ENCODE results near the gene ANP32B. TPM values are rescaled to one million over a fixed set of nuclear protein-coding genes. Genes with fewer than 3 reads are reported as not detected.
"Not testable (repeated sequence)": the region's sequence is repeated elsewhere in the genome, so short reads cannot be mapped to it uniquely, and the experiment has no call there.

The ANP32B gene
- total RNA-seq, 4 donors from 2014 or later, result 8.2 to 24.5 (median 17.8) TPM

DNA sequence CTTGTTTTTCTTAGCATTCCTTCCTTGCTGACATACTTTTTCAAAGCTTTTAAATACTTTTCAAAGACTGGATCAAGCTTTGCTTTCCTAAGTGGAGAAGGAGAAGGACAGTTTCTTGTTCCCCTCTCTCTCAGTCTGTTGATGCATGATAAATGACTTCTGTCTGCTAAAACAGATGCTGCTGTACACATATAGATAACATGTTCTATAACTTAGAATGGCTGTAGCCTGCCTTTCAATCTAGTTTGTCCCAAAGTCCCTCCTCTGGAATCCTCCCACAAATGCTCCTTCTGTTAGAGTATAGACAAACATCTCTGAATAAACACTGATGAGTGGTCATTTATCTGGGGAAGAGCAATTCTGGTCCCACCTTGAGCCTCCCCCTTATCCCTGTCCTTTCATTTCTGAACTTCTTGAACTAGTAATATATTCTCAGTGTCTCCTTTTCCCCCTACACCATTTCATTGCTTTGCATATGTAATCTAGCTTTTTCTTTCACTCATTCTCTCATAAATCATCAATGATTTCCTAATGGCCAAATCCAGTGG, 39.8 kb upstream of the ANP32B start:
- no peak for TF ChIP-seq POLR2A (IDR thresholded peaks at IDR 0.05)
- TF ChIP-seq, protein P1, sequence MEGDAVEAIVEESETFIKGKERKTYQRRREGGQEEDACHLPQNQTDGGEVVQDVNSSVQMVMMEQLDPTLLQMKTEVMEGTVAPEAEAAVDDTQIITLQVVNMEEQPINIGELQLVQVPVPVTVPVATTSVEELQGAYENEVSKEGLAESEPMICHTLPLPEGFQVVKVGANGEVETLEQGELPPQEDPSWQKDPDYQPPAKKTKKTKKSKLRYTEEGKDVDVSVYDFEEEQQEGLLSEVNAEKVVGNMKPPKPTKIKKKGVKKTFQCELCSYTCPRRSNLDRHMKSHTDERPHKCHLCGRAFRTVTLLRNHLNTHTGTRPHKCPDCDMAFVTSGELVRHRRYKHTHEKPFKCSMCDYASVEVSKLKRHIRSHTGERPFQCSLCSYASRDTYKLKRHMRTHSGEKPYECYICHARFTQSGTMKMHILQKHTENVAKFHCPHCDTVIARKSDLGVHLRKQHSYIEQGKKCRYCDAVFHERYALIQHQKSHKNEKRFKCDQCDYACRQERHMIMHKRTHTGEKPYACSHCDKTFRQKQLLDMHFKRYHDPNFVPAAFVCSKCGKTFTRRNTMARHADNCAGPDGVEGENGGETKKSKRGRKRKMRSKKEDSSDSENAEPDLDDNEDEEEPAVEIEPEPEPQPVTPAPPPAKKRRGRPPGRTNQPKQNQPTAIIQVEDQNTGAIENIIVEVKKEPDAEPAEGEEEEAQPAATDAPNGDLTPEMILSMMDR (IDR thresholded peaks at IDR 0.05 in 4 of 5, conservative IDR thresholded peaks at IDR 0.05 in 1 of 5), result no peak
- Histone ChIP-seq H3K4me1 (no peaks in the 10 kb centered on the region), H3K36me3 (no peaks in the 10 kb centered on the region), H3K4me3 (no peak overlapping the region), H3K27me3 (no peaks in the 10 kb centered on the region), H3K9me3 (no peaks in the 10 kb centered on the region), H3K27ac (no peak overlapping the region)
- intact Hi-C loops (cut with DNase I; ENCODE audit: low total_unique reads) (no loop called here), in situ Hi-C loops (cut with MboI; ENCODE audit: low sequenced_read_pairs in 4 of 4) (no loop called here)
- ATAC-seq (no peak), DNase-seq (no peak)

DNA sequence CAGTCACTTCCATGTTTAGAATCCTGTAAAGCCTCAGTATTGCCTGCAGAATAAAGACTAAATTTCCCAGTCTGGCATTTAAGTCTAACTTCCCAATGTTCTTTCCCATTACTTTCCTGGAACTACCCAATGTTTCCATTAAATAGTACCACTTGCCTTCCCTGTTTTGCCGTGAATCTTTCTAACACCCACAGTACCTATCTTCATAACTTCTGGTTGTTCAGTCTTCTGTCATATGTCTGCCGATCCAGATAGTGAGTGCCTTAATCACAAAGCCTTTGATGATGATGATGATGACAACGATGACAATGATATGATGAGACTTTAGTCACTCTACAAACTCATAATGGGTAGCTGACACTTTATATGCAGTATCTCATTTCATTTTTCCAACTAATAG, 38.5 kb upstream of the ANP32B start:
- no peak for TF ChIP-seq POLR2A (IDR thresholded peaks at IDR 0.05)
- TF ChIP-seq, protein P1 (IDR thresholded peaks at IDR 0.05 in 4 of 5, conservative IDR thresholded peaks at IDR 0.05 in 1 of 5), result no peak
- in situ Hi-C loops (cut with MboI; ENCODE audit: low sequenced_read_pairs in 4 of 4), result no loop called here

DNA sequence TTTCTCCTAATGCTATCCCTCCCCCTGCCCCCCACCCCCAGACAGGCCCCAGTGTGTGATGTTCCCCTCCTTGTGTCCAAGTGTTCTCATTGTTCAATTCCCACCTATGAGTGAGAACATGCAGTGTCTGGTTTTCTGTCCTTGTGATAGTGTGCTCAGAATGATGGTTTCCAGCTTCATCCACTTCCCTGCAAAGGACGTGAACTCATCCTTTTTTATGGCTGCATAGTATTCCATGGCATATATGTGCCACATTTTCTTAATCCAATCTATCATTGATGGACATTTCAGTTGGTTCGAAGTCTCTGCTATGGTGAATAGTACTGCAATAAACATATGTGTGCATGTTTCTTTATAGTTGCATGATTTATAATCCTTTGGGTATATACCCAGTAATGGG, 37.7 kb upstream of the ANP32B start:
- in situ Hi-C loops (cut with MboI; ENCODE audit: low sequenced_read_pairs in 4 of 4); H3K27me3 ChIP-seq; intact Hi-C loops (cut with DNase I; ENCODE audit: low total_unique reads); H3K36me3 ChIP-seq; H3K9me3 ChIP-seq; H3K4me3 ChIP-seq; H3K4me1 ChIP-seq; ATAC-seq; H3K27ac ChIP-seq; DNase-seq: not testable (repeated sequence)

More for the DNA sequence above, 38.5 kb upstream of the ANP32B start:
- intact Hi-C loops (cut with DNase I; ENCODE audit: low total_unique reads), result no loop called here
- no peaks in the 10 kb centered on the region for H3K27me3 ChIP-seq
- H3K36me3 ChIP-seq, result no peaks in the 10 kb centered on the region
- no peak overlapping the region for H3K27ac ChIP-seq
- DNase-seq, result no peak
- H3K4me3 ChIP-seq, result no peak overlapping the region
- no peaks in the 10 kb centered on the region for H3K9me3 ChIP-seq
- no peaks in the 10 kb centered on the region for H3K4me1 ChIP-seq
- ATAC-seq, result no peak

DNA sequence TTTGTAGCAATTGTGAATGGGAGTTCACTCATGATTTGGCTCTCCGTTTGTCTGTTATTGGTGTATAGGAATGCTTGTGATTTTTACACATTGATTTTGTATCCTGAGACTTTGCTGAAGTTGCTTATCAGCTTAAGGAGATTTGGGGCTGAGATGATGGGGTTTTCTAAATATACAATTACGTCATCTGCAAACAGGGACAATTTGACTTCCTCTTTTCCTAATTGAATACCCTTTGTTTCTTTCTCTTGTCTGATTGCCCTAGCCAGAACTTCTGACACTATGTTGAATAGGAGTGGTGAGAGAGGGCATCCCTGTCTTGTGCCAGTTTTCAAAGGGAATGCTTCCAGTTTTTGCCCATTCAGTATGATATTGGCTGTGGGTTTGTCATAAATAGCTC, 36.0 kb upstream of the ANP32B start:
- DNase-seq; H3K36me3 ChIP-seq; H3K27ac ChIP-seq; H3K27me3 ChIP-seq; H3K4me3 ChIP-seq; in situ Hi-C loops (cut with MboI; ENCODE audit: low sequenced_read_pairs in 4 of 4); intact Hi-C loops (cut with DNase I; ENCODE audit: low total_unique reads); H3K4me1 ChIP-seq; H3K9me3 ChIP-seq; ATAC-seq: not testable (repeated sequence)

DNA sequence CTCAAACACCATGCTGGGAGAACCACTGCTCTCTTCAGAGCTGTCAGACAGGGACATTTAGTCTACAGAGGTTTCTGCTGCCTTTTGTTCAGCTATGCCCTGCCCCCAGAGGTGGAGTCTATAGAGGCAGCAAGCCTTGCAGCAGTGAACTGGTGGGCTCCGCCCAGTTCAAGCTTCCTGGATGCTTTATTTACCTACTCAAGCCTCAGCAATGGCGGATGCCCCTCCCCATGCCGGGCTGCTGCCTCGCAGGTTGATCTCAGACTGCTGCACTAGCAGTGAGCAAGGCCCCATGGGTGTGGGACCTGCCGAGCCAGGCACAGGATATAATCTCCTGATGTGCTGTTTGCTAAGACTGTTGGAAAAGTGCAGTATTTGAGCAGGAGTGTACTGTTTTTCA, 32.3 kb upstream of the ANP32B start:
- DNase-seq; H3K27ac ChIP-seq; H3K27me3 ChIP-seq; ATAC-seq; intact Hi-C loops (cut with DNase I; ENCODE audit: low total_unique reads); H3K4me3 ChIP-seq; H3K4me1 ChIP-seq; in situ Hi-C loops (cut with MboI; ENCODE audit: low sequenced_read_pairs in 4 of 4); H3K36me3 ChIP-seq; H3K9me3 ChIP-seq: not testable (repeated sequence)

DNA sequence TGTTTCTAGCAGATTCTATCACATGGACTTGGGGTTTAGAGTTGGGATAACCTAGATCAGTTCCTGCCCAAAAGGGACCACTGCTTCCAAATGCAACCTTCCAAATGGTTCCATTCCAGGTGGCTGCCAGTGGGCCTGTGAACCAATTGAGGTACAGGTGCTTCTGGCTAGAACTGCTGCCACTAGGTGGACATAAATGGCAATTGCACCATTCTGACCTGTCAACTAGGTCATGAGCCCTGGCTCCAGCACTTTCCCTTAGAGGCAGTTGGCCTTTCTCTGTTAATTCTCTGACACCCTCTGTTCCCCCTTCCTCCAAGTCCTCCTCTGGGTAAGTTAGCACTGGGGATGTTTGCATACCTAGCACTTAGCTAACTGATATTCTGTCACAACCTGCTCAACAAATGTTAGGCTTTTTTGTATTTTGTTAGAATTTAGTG, 28.6 kb upstream of the ANP32B start:
- DNase-seq (peak in 1 of 2 donors; percentile 4), ATAC-seq (peak; percentile 69)
- no peaks in the 10 kb centered on the region for H3K27me3 ChIP-seq
- intact Hi-C loops (cut with DNase I; ENCODE audit: low total_unique reads) (no loop called here), in situ Hi-C loops (cut with MboI; ENCODE audit: low sequenced_read_pairs in 4 of 4) (no loop called here)
- H3K4me1 ChIP-seq, result no peaks in the 10 kb centered on the region
- no peak overlapping the region for H3K4me3 ChIP-seq
- H3K9me3 ChIP-seq, result no peaks in the 10 kb centered on the region
- no peak for TF ChIP-seq POLR2A (IDR thresholded peaks at IDR 0.05)
- TF ChIP-seq, protein P1 (IDR thresholded peaks at IDR 0.05 in 4 of 5, conservative IDR thresholded peaks at IDR 0.05 in 1 of 5), result peak in 3 of 5 experiments; percentile 22 to 57 (median 43)
- no peaks in the 10 kb centered on the region for H3K36me3 ChIP-seq
- H3K27ac ChIP-seq, result no peak overlapping the region

Data from gastrocnemius medialis (tissue), 4 donors.